Suprapubic skin (tissue), 3 donors: ENCODE results near the gene TSPAN17.

Experiments used
- POLR2A ChIP-seq, 2 donors: fragments of 450-650 bp; IDR thresholded peaks; one replicate each; pipeline ENCODE4 v1.6.1; 2017; ENCODE audit warnings: antibody characterized with exemption in 2 of 2, mild to moderate bottlenecking in 2 of 2, moderate library complexity in 2 of 2
- TF ChIP-seq, protein P1 (sequence below), 2 donors: fragments of 200-600 bp in 1 of 2; fragments of 450-650 bp in 1 of 2; sonication (generic) in 1 of 2; IDR thresholded peaks; one replicate each; pipeline ENCODE4 v1.5.1; 2016 to 2019; ENCODE audit warnings: antibody characterized with exemption in 2 of 2, mild to moderate bottlenecking in 1 of 2, moderate library complexity in 1 of 2

DNA sequence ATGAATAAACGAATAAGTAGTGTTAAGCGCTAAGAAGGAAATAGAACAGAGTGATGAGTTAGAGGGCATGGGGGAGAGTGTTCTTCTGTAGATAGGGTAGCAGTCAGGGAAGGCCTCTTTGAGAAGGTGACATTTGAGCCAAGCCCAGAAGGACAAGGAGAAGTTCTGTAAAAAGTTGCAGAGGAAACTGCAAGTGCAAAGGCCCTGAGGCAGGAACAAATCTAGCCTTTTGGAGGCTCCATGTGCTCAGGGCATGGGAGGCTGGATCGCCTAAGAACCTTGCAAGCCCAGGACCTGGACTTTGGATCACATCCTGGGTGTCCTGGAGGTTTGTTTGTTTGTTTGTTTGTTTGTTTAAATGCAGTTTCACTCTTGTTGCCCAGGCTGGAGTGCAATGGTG is 8.8 kb upstream of the TSPAN17 start:
- TF ChIP-seq POLR2A (IDR thresholded peaks at IDR 0.05) = no peak
- TF ChIP-seq, protein P1, sequence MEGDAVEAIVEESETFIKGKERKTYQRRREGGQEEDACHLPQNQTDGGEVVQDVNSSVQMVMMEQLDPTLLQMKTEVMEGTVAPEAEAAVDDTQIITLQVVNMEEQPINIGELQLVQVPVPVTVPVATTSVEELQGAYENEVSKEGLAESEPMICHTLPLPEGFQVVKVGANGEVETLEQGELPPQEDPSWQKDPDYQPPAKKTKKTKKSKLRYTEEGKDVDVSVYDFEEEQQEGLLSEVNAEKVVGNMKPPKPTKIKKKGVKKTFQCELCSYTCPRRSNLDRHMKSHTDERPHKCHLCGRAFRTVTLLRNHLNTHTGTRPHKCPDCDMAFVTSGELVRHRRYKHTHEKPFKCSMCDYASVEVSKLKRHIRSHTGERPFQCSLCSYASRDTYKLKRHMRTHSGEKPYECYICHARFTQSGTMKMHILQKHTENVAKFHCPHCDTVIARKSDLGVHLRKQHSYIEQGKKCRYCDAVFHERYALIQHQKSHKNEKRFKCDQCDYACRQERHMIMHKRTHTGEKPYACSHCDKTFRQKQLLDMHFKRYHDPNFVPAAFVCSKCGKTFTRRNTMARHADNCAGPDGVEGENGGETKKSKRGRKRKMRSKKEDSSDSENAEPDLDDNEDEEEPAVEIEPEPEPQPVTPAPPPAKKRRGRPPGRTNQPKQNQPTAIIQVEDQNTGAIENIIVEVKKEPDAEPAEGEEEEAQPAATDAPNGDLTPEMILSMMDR (IDR thresholded peaks at IDR 0.05) = no peak
